Ovary (tissue), 3 donors: ENCODE measurements around the gene KCTD10.

Experiments
- CTCF ChIP-seq, 3 donors: fragments of 450-650 bp in 2 of 3; fragments of 200-600 bp in 1 of 3; IDR thresholded peaks; one replicate each; pipeline versions ENCODE4 v1.5.1 to v1.8.0; 2016 to 2022; ENCODE audit warnings: antibody characterized with exemption in 3 of 3, mild to moderate bottlenecking in 1 of 3
- POLR2A ChIP-seq: fragments of 450-650 bp; IDR thresholded peaks from one replicate; pipeline ENCODE4 v1.6.1; 2017; ENCODE audit warnings: antibody characterized with exemption, mild to moderate bottlenecking, moderate library complexity
- donor health status: DM: no; HTN: no; CAD: no.

- TF ChIP-seq POLR2A (no peak), CTCF (IDR thresholded peaks at IDR 0.05) (peak in 2 of 3 donors; percentile 39 to 55)
Observed at GRCh38 chr12:109518820-109519665, 41.9 kb upstream of the KCTD10 start.
